ENCODE data around the gene RRM2. TPM values are rescaled to one million over a fixed set of nuclear protein-coding genes. Genes with fewer than 3 reads are reported as not detected.

RRM2 gene
- total and polyA plus RNA-seq, 2 experiments from 2014 or later: 23.5 to 79.2 TPM

GRCh38 chr2:10175441-10175840 is 52.9 kb downstream of the RRM2 start:
- H3F3A ChIP-seq (ENCODE audit: insufficient read depth): no peaks in the 10 kb centered on the region
- no peaks in the 10 kb centered on the region for H3K4me1 ChIP-seq (ENCODE audit: insufficient read depth)
- no peak overlapping the region for H2AFZ ChIP-seq
- in situ Hi-C loops (cut with MboI): no loop called here
- no peak overlapping the region for H3K9ac ChIP-seq
- no peak overlapping the region for H3K27ac ChIP-seq
- H3K4me2 ChIP-seq (ENCODE audit: unreplicated experiment): no peak overlapping the region
- WGBS, 2 experiments (ENCODE audit: low coverage in 1 of 2, low lambda C conversion rate in 2 of 2, missing lambda C conversion rate in 2 of 2): 97 to 98% methylated on average over 10 of the region's 10 CpGs
- TF ChIP-seq EZH2 (IDR thresholded peaks at IDR 0.05; ENCODE audit: insufficient read depth, poor library complexity, severe bottlenecking) (no peak), EZH2phosphoT487 (IDR thresholded peaks at IDR 0.05; ENCODE audit: insufficient read depth, low read depth) (no peak)
- H3K9me3 ChIP-seq (ENCODE audit: low read depth): no peaks in the 10 kb centered on the region
- H3K79me2 ChIP-seq (ENCODE audit: insufficient read depth): no peaks in the 10 kb centered on the region
- no peaks in the 10 kb centered on the region for H3K36me3 ChIP-seq (ENCODE audit: low read depth)
- no peaks in the 10 kb centered on the region for H3K9me2 ChIP-seq (ENCODE audit: insufficient read depth)
- H4K20me1 ChIP-seq (ENCODE audit: insufficient read depth): no peaks in the 10 kb centered on the region
- no peaks in the 10 kb centered on the region for H3K27me3 ChIP-seq (replicated peaks; ENCODE audit: insufficient read depth)
- DNase-seq: no peak
- no peak overlapping the region for H3K4me3 ChIP-seq

- Histone ChIP-seq H3K4me3 (no peak overlapping the region), H3K4me2 (ENCODE audit: unreplicated experiment) (no peak overlapping the region), H2AFZ (no peak overlapping the region), H3K4me1 (ENCODE audit: insufficient read depth) (no peaks in the 10 kb centered on the region), H3K27ac (no peak overlapping the region), H3K36me3 (ENCODE audit: low read depth) (no peaks in the 10 kb centered on the region), H3F3A (ENCODE audit: insufficient read depth) (no peaks in the 10 kb centered on the region), H4K20me1 (ENCODE audit: insufficient read depth) (no peaks in the 10 kb centered on the region), H3K79me2 (ENCODE audit: insufficient read depth) (no peaks in the 10 kb centered on the region), H3K9me3 (ENCODE audit: low read depth) (no peaks in the 10 kb centered on the region), H3K9me2 (ENCODE audit: insufficient read depth) (no peaks in the 10 kb centered on the region), H3K27me3 (replicated peaks; ENCODE audit: insufficient read depth) (no peaks in the 10 kb centered on the region), H3K9ac (no peak overlapping the region)
- in situ Hi-C loops (cut with MboI): no loop called here
- WGBS, 2 experiments (ENCODE audit: low coverage in 1 of 2, low lambda C conversion rate in 2 of 2, missing lambda C conversion rate in 2 of 2): 91 to 92% methylated on average over 7 of the region's 7 CpGs
- no peak for DNase-seq
- TF ChIP-seq EZH2phosphoT487 (IDR thresholded peaks at IDR 0.05; ENCODE audit: insufficient read depth, low read depth): no peak
- TF ChIP-seq EZH2 (IDR thresholded peaks at IDR 0.05; ENCODE audit: insufficient read depth, poor library complexity, severe bottlenecking): no peak
Measured at GRCh38 chr2:10178751-10179150, 56.2 kb downstream of the RRM2 start.

- no peaks in the 10 kb centered on the region for H3K79me2 ChIP-seq (ENCODE audit: insufficient read depth)
- no peak for TF ChIP-seq EZH2phosphoT487 (IDR thresholded peaks at IDR 0.05; ENCODE audit: insufficient read depth, low read depth)
- no peak for TF ChIP-seq EZH2 (IDR thresholded peaks at IDR 0.05; ENCODE audit: insufficient read depth, poor library complexity, severe bottlenecking)
- no peak overlapping the region for H3K4me3 ChIP-seq
- no peak overlapping the region for H2AFZ ChIP-seq
- no peaks in the 10 kb centered on the region for H4K20me1 ChIP-seq (ENCODE audit: insufficient read depth)
- H3F3A ChIP-seq (ENCODE audit: insufficient read depth): no peaks in the 10 kb centered on the region
- H3K4me1 ChIP-seq (ENCODE audit: insufficient read depth): no peaks in the 10 kb centered on the region
- in situ Hi-C loops (cut with MboI): no loop called here
- WGBS, 2 experiments (ENCODE audit: low coverage in 1 of 2, low lambda C conversion rate in 2 of 2, missing lambda C conversion rate in 2 of 2): 71 to 72% methylated on average over 3 of the region's 3 CpGs
- H3K27ac ChIP-seq: no peak overlapping the region
- H3K4me2 ChIP-seq (ENCODE audit: unreplicated experiment): no peak overlapping the region
- H3K27me3 ChIP-seq (replicated peaks; ENCODE audit: insufficient read depth): no peaks in the 10 kb centered on the region
- H3K36me3 ChIP-seq (ENCODE audit: low read depth): no peaks in the 10 kb centered on the region
- no peaks in the 10 kb centered on the region for H3K9me2 ChIP-seq (ENCODE audit: insufficient read depth)
- no peaks in the 10 kb centered on the region for H3K9me3 ChIP-seq (ENCODE audit: low read depth)
- peak; percentile 17 for DNase-seq
- H3K9ac ChIP-seq: no peak overlapping the region
Measured at GRCh38 chr2:10179422-10179821, 56.9 kb downstream of the RRM2 start.

GRCh38 chr2:10180229-10180628 is 57.7 kb downstream of the RRM2 start:
- no peak overlapping the region for H3K4me2 ChIP-seq (ENCODE audit: unreplicated experiment)
- DNase-seq: no peak
- no peaks in the 10 kb centered on the region for H3K9me2 ChIP-seq (ENCODE audit: insufficient read depth)
- no peaks in the 10 kb centered on the region for H3K79me2 ChIP-seq (ENCODE audit: insufficient read depth)
- no peaks in the 10 kb centered on the region for H3K4me1 ChIP-seq (ENCODE audit: insufficient read depth)
- no peaks in the 10 kb centered on the region for H4K20me1 ChIP-seq (ENCODE audit: insufficient read depth)
- H2AFZ ChIP-seq: no peak overlapping the region
- H3K27ac ChIP-seq: no peak overlapping the region
- in situ Hi-C loops (cut with MboI): no loop called here
- H3K36me3 ChIP-seq (ENCODE audit: low read depth): no peaks in the 10 kb centered on the region
- H3K9ac ChIP-seq: no peak overlapping the region
- H3K4me3 ChIP-seq: no peak overlapping the region
- 77 to 82% methylated on average over 7 of the region's 7 CpGs for WGBS, 2 experiments (ENCODE audit: low coverage in 1 of 2, low lambda C conversion rate in 2 of 2, missing lambda C conversion rate in 2 of 2)
- TF ChIP-seq EZH2 (IDR thresholded peaks at IDR 0.05; ENCODE audit: insufficient read depth, poor library complexity, severe bottlenecking) (no peak), EZH2phosphoT487 (IDR thresholded peaks at IDR 0.05; ENCODE audit: insufficient read depth, low read depth) (no peak)
- no peaks in the 10 kb centered on the region for H3K27me3 ChIP-seq (replicated peaks; ENCODE audit: insufficient read depth)
- H3F3A ChIP-seq (ENCODE audit: insufficient read depth): no peaks in the 10 kb centered on the region
- no peaks in the 10 kb centered on the region for H3K9me3 ChIP-seq (ENCODE audit: low read depth)

Small RNAs within 50 kb of the gene (small RNA-seq; reads per million reads assigned to genes)
- not detected for gene RF00410 (ENCODE audit: low read depth, low replicate concordance)
- not detected for gene RF00568 (ENCODE audit: low read depth, low replicate concordance)

Other genes starting within 250 kb of the RRM2 start
- 0.32 and 0.38 TPM in 2 replicates for gene GRHL1, start 171.0 kb upstream of the RRM2 start, total RNA-seq (2014; rRNA removed; shearing (Covaris generic))
- gene GRHL1, start 171.0 kb upstream of the RRM2 start, polyA plus RNA-seq (2016; fragmentation: Nextera tagmentation; extraction: Ambion mirVana): 0.45 and 0.61 TPM in 2 replicates
- 5.8 and 6.6 TPM in 2 replicates for gene KLF11, start 79.2 kb upstream of the RRM2 start, total RNA-seq (2014; rRNA removed; shearing (Covaris generic))
- 4.8 and 4.9 TPM in 2 replicates for gene KLF11, start 79.2 kb upstream of the RRM2 start, polyA plus RNA-seq (2016; fragmentation: Nextera tagmentation; extraction: Ambion mirVana)
- 6.1 and 7.1 TPM in 2 replicates for gene CYS1, start 42.3 kb upstream of the RRM2 start, total RNA-seq (2014; rRNA removed; shearing (Covaris generic))
- gene CYS1, start 42.3 kb upstream of the RRM2 start, polyA plus RNA-seq (2016; fragmentation: Nextera tagmentation; extraction: Ambion mirVana): 2.8 and 3.1 TPM in 2 replicates
- gene HPCAL1, start 180.2 kb downstream of the RRM2 start, total RNA-seq (2014; rRNA removed; shearing (Covaris generic)): 36.5 and 65.4 TPM in 2 replicates
- 58.9 and 59.6 TPM in 2 replicates for gene HPCAL1, start 180.2 kb downstream of the RRM2 start, polyA plus RNA-seq (2016; fragmentation: Nextera tagmentation; extraction: Ambion mirVana)

All from GM23248 (cell line).